Activated naive CD8-positive, alpha-beta T cell treated with anti-CD3 and anti-CD28 coated beads, Interleukin-2, amount 10 ng/mL, durations not matched to agents 7 days and 5 days (primary cell): ENCODE measurements around the gene AOX1. TPM values are rescaled to one million over a fixed set of nuclear protein-coding genes. Genes with fewer than 3 reads are reported as not detected.
A peak's percentile ranks its signal among the peaks of the same experiment; 100 is the strongest.
"Not testable (repeated sequence)": the region's sequence is repeated elsewhere in the genome, so short reads cannot be mapped to it uniquely, and the experiment has no call there.

Experiments used
- ATAC-seq: fragments of 150-1000 bp; cut with Tn5 transposase; one replicate; pipeline ENCODE4 v1.10.0; 2021; ENCODE audit warnings: low read depth, moderate library complexity
- POLR2A ChIA-PET: fragments of 350-600 bp; sonication (Branson Sonifier 250); formaldehyde crosslinking; loops from one replicate; lab custom pipeline; 2021; ENCODE audit warnings: antibody characterized with exemption; lab: Charles Lee
- DNase-seq: peaks from one replicate; pipeline ENCODE4 v3.0.0; 2021
- H3K27ac Mint-ChIP-seq: one replicate; pipeline ENCODE4 v1.8.0; 2022; ENCODE audit warnings: mild to moderate bottlenecking, mixed read lengths
- H3K27me3 Mint-ChIP-seq: one replicate; pipeline ENCODE4 v1.8.0; 2022; ENCODE audit warnings: mild to moderate bottlenecking, moderate library complexity, mixed read lengths
- H3K36me3 Mint-ChIP-seq: one replicate; pipeline ENCODE4 v1.8.0; 2021; ENCODE audit warnings: mild to moderate bottlenecking, mixed read lengths
- H3K4me1 Mint-ChIP-seq: one replicate; pipeline ENCODE4 v1.8.0; 2021; ENCODE audit warnings: mixed read lengths
- H3K4me3 Mint-ChIP-seq: one replicate; pipeline ENCODE4 v1.8.0; 2022; ENCODE audit warnings: mild to moderate bottlenecking, moderate library complexity, mixed read lengths
- H3K9me3 Mint-ChIP-seq: one replicate; pipeline ENCODE4 v1.8.0; 2021; ENCODE audit warnings: mixed read lengths
- total RNA-seq, 2 experiments: library from RNA; stranded (reverse); gene quantifications; one replicate each; pipeline ENCODE4 v1.2.3, GENCODE V29; 2021

The AOX1 gene
- total RNA-seq, result not detected

DNA sequence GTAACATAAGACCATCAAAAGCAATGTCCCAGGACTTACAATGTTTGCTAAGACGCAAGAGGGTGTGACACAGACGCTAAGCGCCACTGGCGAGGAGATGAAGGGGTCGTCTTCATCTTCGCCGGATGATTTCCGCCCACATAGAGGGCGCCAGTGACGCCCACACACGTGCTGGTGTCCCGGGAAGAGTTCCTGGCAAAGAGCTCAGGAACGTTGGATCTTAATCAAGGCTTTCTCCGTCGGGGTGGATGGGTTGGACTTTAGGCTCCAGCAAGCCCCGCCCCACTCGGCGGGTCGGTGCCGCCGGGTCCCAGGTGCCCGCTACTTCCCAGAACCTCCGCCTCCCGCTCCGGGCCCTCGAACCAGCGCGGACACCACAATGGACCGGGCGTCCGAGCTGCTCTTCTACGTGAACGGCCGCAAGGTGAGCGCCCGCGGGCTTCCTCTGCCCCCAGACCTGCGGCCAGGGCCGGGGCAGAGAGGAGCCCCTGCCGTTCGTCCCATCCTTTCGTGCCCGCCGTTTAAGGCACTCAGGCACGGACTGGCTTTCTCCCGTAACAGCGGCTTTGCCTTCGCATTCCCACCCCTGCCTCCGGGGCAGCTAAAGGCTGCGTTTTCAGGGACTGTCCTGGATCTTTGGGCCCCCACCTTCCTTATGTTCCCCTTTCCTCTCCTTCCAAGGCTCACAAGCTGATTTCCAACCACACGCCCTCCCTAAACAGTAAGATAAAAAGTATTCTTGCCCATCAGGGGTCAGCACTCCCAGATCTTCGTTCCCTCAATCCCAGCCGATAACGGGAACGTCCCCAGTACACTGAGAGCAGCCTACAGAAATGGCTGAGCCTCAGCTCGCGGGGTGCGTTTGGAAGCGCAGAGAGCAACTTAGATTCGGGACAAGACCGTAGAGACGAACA, at the start of gene AOX1:
TSS of gene AOX1 (plus strand) at position 285 of the 914 bp plus-strand sequence. CDS start at position 380, 95 bp downstream.
- no peak within 1 kb of the TSS for H3K27ac Mint-ChIP-seq
- peak; percentile 43 for ATAC-seq
- peaks cover 7% of the 10 kb centered on the region for H3K4me1 Mint-ChIP-seq
- peak within 1 kb of the TSS; percentile 68 for H3K4me3 Mint-ChIP-seq
- DNase-seq, result peak; percentile 39
- POLR2A ChIA-PET, result no interaction called here
- no peaks in the 10 kb centered on the region for H3K9me3 Mint-ChIP-seq
- peaks cover 25% of the 10 kb centered on the region for H3K36me3 Mint-ChIP-seq
- peaks cover 6% of the 10 kb centered on the region for H3K27me3 Mint-ChIP-seq

DNA sequence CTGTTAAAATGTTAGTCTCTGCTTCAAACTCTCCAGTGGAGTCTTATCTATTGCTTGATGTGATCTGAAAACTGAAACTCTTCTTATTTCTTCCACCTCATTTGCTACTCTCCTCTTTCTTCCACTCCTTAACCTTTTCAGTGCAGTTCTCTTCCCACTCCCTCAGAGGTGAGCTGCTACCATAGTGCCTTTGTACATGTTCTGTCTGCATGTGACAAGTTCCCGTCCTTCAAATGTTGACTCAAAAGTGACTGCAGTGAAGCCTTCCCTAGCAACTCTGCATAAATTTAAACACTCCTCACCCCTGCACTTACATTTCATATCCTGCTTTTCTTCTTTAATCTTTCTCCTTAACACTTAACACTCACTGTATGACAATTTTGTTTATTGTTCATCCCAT, 47.7 kb upstream of the AOX1 start:
- Mint-ChIP-seq H3K36me3 (peaks cover 41% of the 10 kb centered on the region), H3K4me3 (no peak overlapping the region)

DNA sequence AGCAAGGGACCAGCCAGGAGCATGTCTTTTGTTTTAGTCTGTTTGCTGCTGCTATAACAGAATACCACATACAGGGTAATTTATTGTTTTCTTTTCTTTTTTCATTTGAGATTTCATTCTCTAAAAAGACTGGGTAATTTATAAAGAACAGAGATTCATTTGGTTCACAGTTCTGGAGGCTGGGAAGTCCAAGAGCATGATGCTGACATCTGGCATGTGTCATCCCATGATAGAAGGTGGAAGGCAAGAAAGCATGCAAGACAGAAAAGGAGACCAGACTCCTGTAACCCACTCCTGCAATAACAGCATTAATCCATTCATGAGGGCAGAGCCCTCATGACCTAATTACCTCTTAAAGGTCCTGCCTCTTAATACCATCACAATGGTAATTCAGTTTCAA, 45.0 kb upstream of the AOX1 start:
- no peak overlapping the region for H3K4me3 Mint-ChIP-seq
- no peak for DNase-seq
- no peaks in the 10 kb centered on the region for H3K4me1 Mint-ChIP-seq
- H3K27ac Mint-ChIP-seq, result no peak overlapping the region
- no peaks in the 10 kb centered on the region for H3K27me3 Mint-ChIP-seq
- ATAC-seq, result no peak
- POLR2A ChIA-PET, result no interaction called here
- H3K9me3 Mint-ChIP-seq, result peaks cover 11% of the 10 kb centered on the region
- H3K36me3 Mint-ChIP-seq, result peaks cover 62% of the 10 kb centered on the region

More for the DNA sequence above, 47.7 kb upstream of the AOX1 start:
- H3K4me1 Mint-ChIP-seq, result peaks cover 1% of the 10 kb centered on the region
- H3K27ac Mint-ChIP-seq, result no peak overlapping the region
- H3K27me3 Mint-ChIP-seq, result no peaks in the 10 kb centered on the region
- POLR2A ChIA-PET, result no interaction called here
- peaks cover 7% of the 10 kb centered on the region for H3K9me3 Mint-ChIP-seq
- ATAC-seq (no peak), DNase-seq (no peak)

DNA sequence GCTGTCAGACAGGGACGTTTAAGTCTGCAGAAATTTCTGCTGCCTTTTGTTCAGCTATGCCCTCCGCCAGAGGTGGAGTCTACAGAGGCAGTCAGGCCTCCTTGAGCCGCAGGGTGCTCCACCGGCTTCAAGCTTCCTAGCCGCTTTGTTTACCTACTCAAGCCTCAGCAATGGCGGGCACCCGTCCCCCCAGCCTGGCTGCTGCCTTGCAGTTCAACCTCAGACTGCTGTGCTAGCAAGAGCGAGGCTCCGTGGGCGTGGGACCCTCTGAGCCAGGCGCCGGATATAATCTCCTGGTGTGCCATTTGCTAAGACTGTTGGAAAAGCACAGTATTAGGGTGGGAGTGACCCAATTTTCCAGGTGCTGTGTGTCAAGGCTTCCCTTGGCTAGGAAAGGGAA, 19.2 kb upstream of the AOX1 start:
- H3K27ac Mint-ChIP-seq, H3K4me3 Mint-ChIP-seq, H3K27me3 Mint-ChIP-seq, ATAC-seq, H3K9me3 Mint-ChIP-seq, H3K4me1 Mint-ChIP-seq, DNase-seq, POLR2A ChIA-PET: not testable (repeated sequence)
- H3K36me3 Mint-ChIP-seq, result peaks cover 66% of the 10 kb centered on the region

DNA sequence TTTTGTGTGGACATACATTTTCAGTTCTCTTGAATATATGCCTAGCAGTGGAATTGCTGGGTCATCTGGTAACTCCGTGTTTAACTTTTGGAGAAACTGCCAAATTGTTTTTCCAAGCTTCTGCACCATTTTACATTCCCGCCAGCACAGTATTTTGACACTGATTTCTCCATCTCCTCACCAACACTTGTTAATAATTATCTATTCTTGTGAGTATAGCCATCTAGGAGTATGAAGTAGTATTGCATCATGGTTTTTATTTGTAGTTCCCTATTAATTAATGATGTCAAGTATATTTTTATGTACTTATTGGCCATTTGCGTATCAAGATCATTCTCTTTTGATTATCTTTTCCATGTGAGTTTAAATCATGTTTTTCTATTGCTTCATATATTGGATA, 17.9 kb upstream of the AOX1 start:
- Mint-ChIP-seq H3K27ac (no peak overlapping the region), H3K4me3 (no peak overlapping the region), H3K27me3 (no peaks in the 10 kb centered on the region), H3K4me1 (peaks cover 3% of the 10 kb centered on the region), H3K9me3 (peaks cover 3% of the 10 kb centered on the region), H3K36me3 (peaks cover 66% of the 10 kb centered on the region)
- DNase-seq, result no peak
- POLR2A ChIA-PET, result no interaction called here
- no peak for ATAC-seq

DNA sequence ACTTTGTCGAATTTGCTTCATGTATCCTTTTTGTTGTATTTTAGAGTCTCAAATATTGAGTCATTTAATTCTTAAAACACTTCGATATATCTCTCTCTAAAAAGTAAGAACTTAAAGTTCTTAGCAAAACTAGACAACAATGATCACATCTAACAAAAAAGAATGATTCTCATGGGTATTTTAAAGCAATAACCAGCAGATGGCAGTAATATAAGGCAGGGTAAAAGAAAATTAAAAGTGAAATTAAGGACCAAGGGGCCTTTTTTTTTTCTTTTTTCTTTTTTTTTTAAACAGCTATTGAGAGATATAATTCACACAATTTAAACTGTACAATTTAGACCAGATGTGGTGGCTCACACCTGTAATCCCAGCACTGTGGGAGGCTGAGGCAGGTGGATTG, 9.9 kb upstream of the AOX1 start:
- Mint-ChIP-seq H3K9me3 (no peaks in the 10 kb centered on the region), H3K4me3 (no peak overlapping the region), H3K27me3 (no peaks in the 10 kb centered on the region), H3K4me1 (peaks cover 5% of the 10 kb centered on the region), H3K36me3 (peaks cover 54% of the 10 kb centered on the region), H3K27ac (peak overlapping the region; percentile 33)
- ATAC-seq, result no peak
- POLR2A ChIA-PET, result no interaction called here
- DNase-seq, result no peak

DNA sequence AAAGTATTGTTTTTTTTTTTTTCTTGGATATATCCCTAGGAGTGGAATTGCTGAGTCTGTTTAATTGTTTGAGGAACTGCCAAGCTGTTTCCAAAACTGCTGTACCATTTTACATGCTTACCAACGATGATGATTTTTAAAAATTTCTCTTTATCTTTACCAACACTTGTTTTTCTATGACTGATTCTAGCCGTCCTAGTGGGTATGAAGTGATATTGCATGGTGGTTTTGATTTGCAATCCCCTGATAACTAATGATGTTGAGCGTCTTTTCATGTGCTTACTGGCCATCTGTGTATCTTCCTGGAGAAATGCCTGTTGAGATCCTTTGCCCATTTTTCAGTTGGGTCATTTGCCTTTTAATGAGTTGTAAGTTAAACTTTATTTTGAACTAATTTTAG, 8.8 kb upstream of the AOX1 start:
- H3K36me3 Mint-ChIP-seq, result peaks cover 47% of the 10 kb centered on the region
- H3K9me3 Mint-ChIP-seq, result no peaks in the 10 kb centered on the region
- no peak overlapping the region for H3K27ac Mint-ChIP-seq

DNA sequence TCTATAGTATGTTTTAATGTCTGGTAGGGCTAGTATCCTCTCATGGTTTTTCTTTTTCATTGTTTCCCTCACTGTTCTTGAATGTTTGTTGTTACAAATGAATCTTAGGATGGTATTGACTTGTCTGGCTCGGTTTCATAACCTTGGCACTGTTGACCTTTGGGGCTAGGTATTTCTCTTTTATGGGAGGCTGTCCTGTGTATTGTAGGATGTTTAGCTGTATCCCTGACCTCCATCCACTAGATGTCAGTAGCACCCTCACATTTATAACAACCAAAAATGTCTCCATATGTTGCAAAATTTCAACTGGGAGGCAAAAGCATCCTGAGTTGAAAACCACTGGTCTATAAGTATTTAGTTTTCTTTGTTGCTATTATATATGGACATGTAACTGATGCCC, 7.0 kb upstream of the AOX1 start:
- H3K4me1 Mint-ChIP-seq, result peaks cover 5% of the 10 kb centered on the region
- no peaks in the 10 kb centered on the region for H3K27me3 Mint-ChIP-seq
- H3K9me3 Mint-ChIP-seq, result no peaks in the 10 kb centered on the region
- POLR2A ChIA-PET, result interaction anchor here (1.0 kb wide), 1 partner anchor 135 kb away, joined by 5 read pairs; no protein-coding TSS in a partner anchor
- ATAC-seq (peak; percentile 47), DNase-seq (no peak)
- no peak overlapping the region for H3K27ac Mint-ChIP-seq
- no peak overlapping the region for H3K4me3 Mint-ChIP-seq
- peaks cover 41% of the 10 kb centered on the region for H3K36me3 Mint-ChIP-seq

More for the DNA sequence above, 8.8 kb upstream of the AOX1 start:
- Mint-ChIP-seq H3K27me3 (no peaks in the 10 kb centered on the region), H3K4me1 (peaks cover 5% of the 10 kb centered on the region), H3K4me3 (no peak overlapping the region)
- POLR2A ChIA-PET, result no interaction called here
- ATAC-seq, result no peak
- DNase-seq, result no peak

DNA sequence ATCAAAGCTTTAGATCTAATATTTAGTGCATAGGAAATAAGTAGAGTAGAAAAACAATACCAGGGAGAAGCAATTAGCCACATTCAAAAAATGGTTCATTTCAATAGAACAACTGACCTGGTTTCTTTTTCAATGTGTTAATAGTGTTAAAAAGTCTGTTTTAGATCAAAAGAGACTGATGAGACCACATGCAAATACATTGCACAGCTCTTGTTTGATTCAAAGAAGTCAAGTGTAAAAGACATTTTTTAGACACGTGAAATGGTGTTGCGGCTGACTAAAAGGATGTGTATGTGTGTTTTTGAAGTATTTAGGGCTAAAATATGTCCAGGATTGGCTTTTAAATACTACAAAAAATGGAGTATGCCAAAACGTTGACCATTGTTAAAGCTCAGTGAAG, 1.2 kb upstream of the AOX1 start:
- no peak for ATAC-seq
- Mint-ChIP-seq H3K27ac (no peak overlapping the region), H3K4me1 (peaks cover 7% of the 10 kb centered on the region), H3K27me3 (peaks cover 6% of the 10 kb centered on the region), H3K4me3 (no peak overlapping the region), H3K9me3 (no peaks in the 10 kb centered on the region), H3K36me3 (peaks cover 26% of the 10 kb centered on the region)
- POLR2A ChIA-PET, result no interaction called here
- no peak for DNase-seq

DNA sequence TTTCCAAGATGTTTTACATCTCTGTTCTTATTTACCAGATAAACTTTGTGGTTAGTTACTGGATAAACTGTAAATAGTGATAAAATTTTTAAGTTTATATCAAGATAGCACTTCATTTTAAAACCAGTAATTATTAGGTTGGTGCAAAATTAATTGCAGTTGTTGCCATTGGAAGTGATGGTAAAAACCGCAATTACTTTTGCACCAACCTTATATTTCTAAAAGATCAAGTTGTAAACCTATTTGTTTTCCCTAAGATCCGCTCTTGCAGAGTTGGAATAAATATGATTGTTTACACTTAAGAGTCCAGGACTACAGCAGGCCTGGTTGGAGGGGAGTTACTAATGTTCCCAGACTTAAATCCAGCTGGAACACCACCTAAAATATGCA, 479 bp upstream of the AOX1 start:
- H3K36me3 Mint-ChIP-seq, result peaks cover 25% of the 10 kb centered on the region
- H3K9me3 Mint-ChIP-seq, result no peaks in the 10 kb centered on the region
- peaks cover 6% of the 10 kb centered on the region for H3K27me3 Mint-ChIP-seq
- no peak overlapping the region for H3K27ac Mint-ChIP-seq
- peak overlapping the region; percentile 68 for H3K4me3 Mint-ChIP-seq
- POLR2A ChIA-PET, result no interaction called here
- peaks cover 7% of the 10 kb centered on the region for H3K4me1 Mint-ChIP-seq
- no peak for DNase-seq
- ATAC-seq, result no peak

DNA sequence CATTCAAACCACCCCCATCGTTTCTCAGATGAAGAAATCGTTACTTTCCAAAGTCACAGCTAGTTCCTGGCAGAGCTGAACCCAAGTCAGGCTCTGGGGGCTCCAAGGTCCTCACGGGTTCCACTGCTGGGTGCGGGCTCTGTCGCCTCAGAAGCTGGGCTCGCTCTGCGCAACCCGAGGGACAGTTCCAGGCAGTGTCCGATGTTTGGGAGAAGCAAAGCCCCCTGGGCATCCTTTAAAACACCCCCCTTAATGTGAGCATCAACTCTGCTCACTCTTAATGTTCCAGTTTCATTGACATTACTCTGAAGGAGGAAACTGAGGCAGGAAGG, 796 bp downstream of the AOX1 start:
- ATAC-seq (no peak), DNase-seq (no peak)
- H3K27me3 Mint-ChIP-seq, result peaks cover 7% of the 10 kb centered on the region
- POLR2A ChIA-PET, result no interaction called here
- H3K36me3 Mint-ChIP-seq, result peaks cover 23% of the 10 kb centered on the region
- no peaks in the 10 kb centered on the region for H3K9me3 Mint-ChIP-seq
- H3K4me3 Mint-ChIP-seq, result peak overlapping the region; percentile 5
- peaks cover 7% of the 10 kb centered on the region for H3K4me1 Mint-ChIP-seq
- H3K27ac Mint-ChIP-seq, result no peak overlapping the region

DNA sequence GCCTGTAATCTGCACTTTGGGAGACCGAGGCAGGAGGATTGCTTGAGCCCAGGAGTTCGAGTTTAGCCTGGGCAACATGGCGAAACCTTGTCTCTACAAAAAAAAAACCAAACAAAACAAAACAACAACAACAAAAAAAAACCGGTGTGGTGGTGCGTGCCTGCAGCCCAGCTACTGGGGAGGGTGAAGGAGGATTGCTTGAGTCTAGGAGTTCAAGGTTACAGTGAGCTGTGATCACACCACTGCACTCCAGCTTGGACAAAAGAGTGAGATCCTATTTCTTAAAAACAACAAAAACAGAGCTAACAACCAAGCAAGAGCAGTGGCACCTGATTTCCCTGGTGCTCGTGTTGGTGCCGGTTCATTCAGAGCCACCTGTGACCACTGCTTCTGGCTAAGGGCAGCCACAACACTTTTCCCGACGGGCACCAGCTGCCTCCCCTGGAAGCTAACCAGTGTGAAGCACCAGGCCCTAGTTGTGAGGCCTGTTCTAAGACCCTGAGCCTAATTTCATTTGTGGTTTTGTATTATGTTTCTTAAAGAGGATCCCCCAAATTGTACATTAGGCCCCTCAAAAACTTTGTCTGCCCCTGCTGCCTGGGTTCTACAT, 1.3 kb downstream of the AOX1 start:
- no peak for DNase-seq
- no peak overlapping the region for H3K27ac Mint-ChIP-seq
- peaks cover 23% of the 10 kb centered on the region for H3K36me3 Mint-ChIP-seq
- ATAC-seq, result no peak
- H3K4me1 Mint-ChIP-seq, result peaks cover 7% of the 10 kb centered on the region
- POLR2A ChIA-PET, result no interaction called here
- peaks cover 12% of the 10 kb centered on the region for H3K27me3 Mint-ChIP-seq
- no peak overlapping the region for H3K4me3 Mint-ChIP-seq
- H3K9me3 Mint-ChIP-seq, result no peaks in the 10 kb centered on the region

DNA sequence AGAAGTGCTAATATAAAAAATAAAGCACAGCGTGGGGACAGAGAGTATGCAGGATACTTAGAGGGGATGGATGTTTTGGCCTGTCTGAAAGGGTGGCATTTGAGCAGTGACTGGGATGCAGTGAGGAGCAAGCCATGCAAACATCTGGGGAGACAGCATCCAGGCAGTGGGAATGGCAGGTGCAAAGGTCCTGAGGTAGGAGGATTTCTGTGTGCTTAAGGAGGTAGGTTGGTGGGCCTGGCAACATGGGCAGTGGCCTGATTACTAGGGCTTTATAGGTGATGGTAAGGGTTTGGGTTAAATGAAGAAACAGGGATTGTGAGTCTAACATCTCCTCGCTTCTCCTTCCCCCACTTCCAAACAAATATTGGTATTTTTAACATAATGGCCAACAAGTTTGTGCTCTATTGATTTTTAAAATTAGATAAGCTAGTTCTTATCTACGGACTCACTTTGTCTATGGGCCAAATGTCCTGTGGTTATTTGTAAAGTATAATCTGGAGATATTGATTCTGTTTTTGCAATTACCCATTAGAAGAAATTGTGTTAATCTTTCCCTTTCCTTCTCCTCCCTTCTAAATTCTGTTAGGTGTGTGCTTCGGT, 2.4 kb downstream of the AOX1 start:
- POLR2A ChIA-PET, result no interaction called here
- ATAC-seq, result no peak
- Mint-ChIP-seq H3K36me3 (peaks cover 18% of the 10 kb centered on the region), H3K9me3 (no peaks in the 10 kb centered on the region), H3K27me3 (peaks cover 15% of the 10 kb centered on the region), H3K4me1 (peaks cover 7% of the 10 kb centered on the region), H3K27ac (no peak overlapping the region), H3K4me3 (no peak overlapping the region)
- no peak for DNase-seq

DNA sequence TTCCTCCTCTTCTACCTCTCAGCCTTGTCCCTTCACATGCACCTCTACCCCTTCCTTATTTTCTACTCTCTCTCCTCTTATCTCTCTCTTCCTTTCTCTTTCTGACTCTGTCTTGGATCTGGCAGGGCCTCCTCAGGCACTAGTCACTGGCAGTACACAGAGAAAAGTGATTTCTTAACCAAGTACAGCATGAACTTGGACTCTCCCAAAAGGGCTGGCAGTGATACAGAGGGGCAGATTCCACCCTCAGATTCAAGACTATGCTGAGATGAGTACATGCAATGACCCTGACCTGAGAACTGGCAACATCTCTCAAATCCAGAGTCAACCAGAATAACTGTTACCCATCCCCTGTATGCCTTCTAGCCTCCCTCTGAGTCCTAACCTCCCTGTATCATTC, 4.3 kb downstream of the AOX1 start:
- Mint-ChIP-seq H3K4me3 (no peak overlapping the region), H3K27ac (no peak overlapping the region), H3K4me1 (peaks cover 7% of the 10 kb centered on the region), H3K36me3 (peaks cover 3% of the 10 kb centered on the region), H3K27me3 (peaks cover 15% of the 10 kb centered on the region), H3K9me3 (no peaks in the 10 kb centered on the region)
- ATAC-seq, result no peak
- DNase-seq, result no peak
- POLR2A ChIA-PET, result no interaction called here
